ENCODE measurements around the gene COL11A2. TPM values are rescaled to one million over a fixed set of nuclear protein-coding genes. Genes with fewer than 3 reads are reported as not detected.

The COL11A2 gene
- total and polyA plus RNA-seq, 2 of the 13 experiments (the other 11 are each of a cell fraction or from before 2014, with no cell fraction given), result 0.55 TPM

DNA sequence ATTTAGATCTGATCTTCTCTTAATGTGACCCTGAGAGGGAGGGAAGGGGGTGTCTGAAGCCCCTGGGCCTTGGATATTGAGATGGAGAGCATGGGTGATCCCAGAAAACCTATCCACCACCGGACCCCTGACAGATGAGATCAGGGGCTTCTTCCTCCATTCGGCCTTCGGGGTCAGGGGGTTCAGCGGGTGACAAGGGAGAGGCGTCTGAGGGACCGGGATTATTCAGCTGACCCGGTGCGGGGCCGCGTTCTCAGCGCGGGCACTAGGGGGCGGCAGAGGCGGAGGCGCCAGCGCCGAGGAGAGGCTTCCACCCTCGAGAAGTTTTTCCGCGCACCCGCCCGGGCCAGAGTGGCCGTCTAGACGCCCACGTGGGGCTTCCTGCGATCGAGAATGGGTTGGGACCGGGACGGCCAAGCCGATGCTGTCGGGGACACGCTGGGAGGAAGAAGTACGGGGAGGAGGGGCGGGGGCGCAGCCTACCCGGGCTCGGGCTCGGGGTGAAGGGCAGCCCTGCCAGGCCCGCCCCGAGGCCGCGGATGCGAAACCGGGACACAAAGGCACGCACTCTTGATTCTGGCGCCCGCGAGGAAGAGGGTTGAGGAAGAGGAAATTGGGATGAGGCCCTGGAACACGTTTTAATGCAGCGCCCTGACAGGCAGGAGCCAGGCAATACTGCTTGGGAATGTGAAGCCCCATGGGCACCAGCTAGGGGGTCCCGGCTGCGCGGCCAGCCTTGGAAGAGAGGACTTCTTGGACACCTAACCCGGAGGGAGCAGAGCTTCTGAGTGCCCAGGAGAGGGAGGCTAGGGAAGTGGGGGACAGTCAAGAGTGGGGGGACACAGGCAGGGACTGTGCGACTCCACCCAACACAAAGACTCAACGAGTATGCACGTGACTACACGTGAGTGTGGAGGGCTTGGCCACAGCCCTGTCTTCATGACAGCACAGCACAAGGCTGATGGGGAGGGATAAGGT is 30.6 kb downstream of the COL11A2 start (continued):
- TF ChIP-seq, protein P1, sequence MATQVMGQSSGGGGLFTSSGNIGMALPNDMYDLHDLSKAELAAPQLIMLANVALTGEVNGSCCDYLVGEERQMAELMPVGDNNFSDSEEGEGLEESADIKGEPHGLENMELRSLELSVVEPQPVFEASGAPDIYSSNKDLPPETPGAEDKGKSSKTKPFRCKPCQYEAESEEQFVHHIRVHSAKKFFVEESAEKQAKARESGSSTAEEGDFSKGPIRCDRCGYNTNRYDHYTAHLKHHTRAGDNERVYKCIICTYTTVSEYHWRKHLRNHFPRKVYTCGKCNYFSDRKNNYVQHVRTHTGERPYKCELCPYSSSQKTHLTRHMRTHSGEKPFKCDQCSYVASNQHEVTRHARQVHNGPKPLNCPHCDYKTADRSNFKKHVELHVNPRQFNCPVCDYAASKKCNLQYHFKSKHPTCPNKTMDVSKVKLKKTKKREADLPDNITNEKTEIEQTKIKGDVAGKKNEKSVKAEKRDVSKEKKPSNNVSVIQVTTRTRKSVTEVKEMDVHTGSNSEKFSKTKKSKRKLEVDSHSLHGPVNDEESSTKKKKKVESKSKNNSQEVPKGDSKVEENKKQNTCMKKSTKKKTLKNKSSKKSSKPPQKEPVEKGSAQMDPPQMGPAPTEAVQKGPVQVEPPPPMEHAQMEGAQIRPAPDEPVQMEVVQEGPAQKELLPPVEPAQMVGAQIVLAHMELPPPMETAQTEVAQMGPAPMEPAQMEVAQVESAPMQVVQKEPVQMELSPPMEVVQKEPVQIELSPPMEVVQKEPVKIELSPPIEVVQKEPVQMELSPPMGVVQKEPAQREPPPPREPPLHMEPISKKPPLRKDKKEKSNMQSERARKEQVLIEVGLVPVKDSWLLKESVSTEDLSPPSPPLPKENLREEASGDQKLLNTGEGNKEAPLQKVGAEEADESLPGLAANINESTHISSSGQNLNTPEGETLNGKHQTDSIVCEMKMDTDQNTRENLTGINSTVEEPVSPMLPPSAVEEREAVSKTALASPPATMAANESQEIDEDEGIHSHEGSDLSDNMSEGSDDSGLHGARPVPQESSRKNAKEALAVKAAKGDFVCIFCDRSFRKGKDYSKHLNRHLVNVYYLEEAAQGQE (IDR thresholded peaks at IDR 0.05; ENCODE audit: borderline replicate concordance in 1 of 2, low read depth in 1 of 2, low read length in 2 of 2), result no peak
- TF ChIP-seq, protein P2, sequence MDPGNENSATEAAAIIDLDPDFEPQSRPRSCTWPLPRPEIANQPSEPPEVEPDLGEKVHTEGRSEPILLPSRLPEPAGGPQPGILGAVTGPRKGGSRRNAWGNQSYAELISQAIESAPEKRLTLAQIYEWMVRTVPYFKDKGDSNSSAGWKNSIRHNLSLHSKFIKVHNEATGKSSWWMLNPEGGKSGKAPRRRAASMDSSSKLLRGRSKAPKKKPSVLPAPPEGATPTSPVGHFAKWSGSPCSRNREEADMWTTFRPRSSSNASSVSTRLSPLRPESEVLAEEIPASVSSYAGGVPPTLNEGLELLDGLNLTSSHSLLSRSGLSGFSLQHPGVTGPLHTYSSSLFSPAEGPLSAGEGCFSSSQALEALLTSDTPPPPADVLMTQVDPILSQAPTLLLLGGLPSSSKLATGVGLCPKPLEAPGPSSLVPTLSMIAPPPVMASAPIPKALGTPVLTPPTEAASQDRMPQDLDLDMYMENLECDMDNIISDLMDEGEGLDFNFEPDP (CRISPR knock-in tag; conservative IDR thresholded peaks at IDR 0.05), result 0 out of 2 replicates have a peak, but pooled peaks have one; percentile 73
- TF ChIP-seq ZNF160 (CRISPR knock-in tag; IDR thresholded peaks at IDR 0.05) (no peak; the same call in 1 of the 2 replicates), IKZF1 (IDR thresholded peaks at IDR 0.05) (no peak), HNRNPLL (IDR thresholded peaks at IDR 0.05; ENCODE audit: low read depth, low read length, poor library complexity, severe bottlenecking) (peak; percentile 68), DNMT3B (CRISPR knock-in tag; conservative IDR thresholded peaks at IDR 0.05) (no peak), BHLHE40 (IDR thresholded peaks at IDR 0.05; ENCODE audit: low read length) (peak; percentile 81), NR1H2 (CRISPR knock-in tag; IDR thresholded peaks at IDR 0.05; ENCODE audit: borderline replicate concordance, low read depth) (no peak), RFXAP (CRISPR knock-in tag; IDR thresholded peaks at IDR 0.05; ENCODE audit: borderline replicate concordance) (no peak), SUZ12 (IDR thresholded peaks at IDR 0.05; ENCODE audit: low read depth, low read length) (no peak), NFRKB (IDR thresholded peaks at IDR 0.05) (no peak), MAZ (IDR thresholded peaks at IDR 0.05; ENCODE audit: borderline replicate concordance, low read depth, low read length) (peak; percentile 35; the same call in 1 of the 2 replicates), MAZ (CRISPR knock-in tag; IDR thresholded peaks at IDR 0.05; ENCODE audit: low read depth) (0 out of 2 replicates have a peak, but pooled peaks have one; percentile 24), ZNF891 (CRISPR knock-in tag; IDR thresholded peaks at IDR 0.05) (no peak; the same call in 1 of the 2 replicates), HMGA1 (CRISPR knock-in tag; conservative IDR thresholded peaks at IDR 0.05) (no peak), SALL2 (CRISPR knock-in tag; IDR thresholded peaks at IDR 0.05) (no peak), ZMYM3 (CRISPR knock-in tag; IDR thresholded peaks at IDR 0.05) (peak; percentile 40; the same call in 1 of the 2 replicates), ZNF460 (CRISPR knock-in tag; IDR thresholded peaks at IDR 0.05; ENCODE audit: borderline replicate concordance) (no peak; the same call in 1 of the 2 replicates), RFX3 (CRISPR knock-in tag; IDR thresholded peaks at IDR 0.05) (no peak)
- TF ChIP-seq, protein P3, sequence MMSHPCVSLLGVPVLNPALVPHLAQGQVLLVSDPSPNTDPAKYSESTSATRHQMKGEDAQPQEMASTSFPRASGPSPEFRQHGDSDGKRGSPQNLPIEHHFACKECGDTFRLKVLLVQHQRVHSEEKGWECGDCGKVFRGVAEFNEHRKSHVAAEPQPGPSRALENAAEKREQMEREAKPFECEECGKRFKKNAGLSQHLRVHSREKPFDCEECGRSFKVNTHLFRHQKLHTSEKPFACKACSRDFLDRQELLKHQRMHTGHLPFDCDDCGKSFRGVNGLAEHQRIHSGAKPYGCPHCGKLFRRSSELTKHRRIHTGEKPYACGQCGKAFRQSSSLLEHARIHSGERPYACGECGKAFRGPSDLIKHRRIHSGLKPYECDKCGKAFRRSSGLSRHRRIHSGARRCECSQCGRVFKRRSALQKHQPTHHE (CRISPR knock-in tag; IDR thresholded peaks at IDR 0.05; ENCODE audit: borderline replicate concordance), result 0 out of 2 replicates have a peak, but pooled peaks have one; percentile 73
- TF ChIP-seq, protein P4, sequence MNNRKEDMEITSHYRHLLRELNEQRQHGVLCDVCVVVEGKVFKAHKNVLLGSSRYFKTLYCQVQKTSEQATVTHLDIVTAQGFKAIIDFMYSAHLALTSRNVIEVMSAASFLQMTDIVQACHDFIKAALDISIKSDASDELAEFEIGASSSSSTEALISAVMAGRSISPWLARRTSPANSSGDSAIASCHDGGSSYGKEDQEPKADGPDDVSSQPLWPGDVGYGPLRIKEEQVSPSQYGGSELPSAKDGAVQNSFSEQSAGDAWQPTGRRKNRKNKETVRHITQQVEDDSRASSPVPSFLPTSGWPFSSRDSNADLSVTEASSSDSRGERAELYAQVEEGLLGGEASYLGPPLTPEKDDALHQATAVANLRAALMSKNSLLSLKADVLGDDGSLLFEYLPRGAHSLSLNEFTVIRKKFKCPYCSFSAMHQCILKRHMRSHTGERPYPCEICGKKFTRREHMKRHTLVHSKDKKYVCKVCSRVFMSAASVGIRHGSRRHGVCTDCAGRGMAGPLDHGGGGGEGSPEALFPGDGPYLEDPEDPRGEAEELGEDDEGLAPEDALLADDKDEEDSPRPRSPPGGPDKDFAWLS (CRISPR knock-in tag; IDR thresholded peaks at IDR 0.05; ENCODE audit: borderline replicate concordance), result no peak
